D721Med (cell line): Measurements from ENCODE around the gene DPF3.

ENCODE experiments used
- DNase-seq: peaks from one replicate; pipeline ENCODE4 v3.0.0; 2011; ENCODE audit warnings: low spot score; ENCODE audit not compliant: insufficient read length
- FAIRE-seq: peaks from 2 replicates; lab custom pipeline; 2011; peaks lifted over from hg19 to GRCh38; lab: Jason Lieb, UNC
- TF ChIP-seq, protein P1 (sequence below): IDR thresholded peaks from 2 replicates; pipeline ENCODE4 v1.5.1; 2012; ENCODE audit warnings: mild to moderate bottlenecking, control low read depth; ENCODE audit not compliant: insufficient read depth; ENCODE audit errors: missing control alignments

DPF3 gene

DNA sequence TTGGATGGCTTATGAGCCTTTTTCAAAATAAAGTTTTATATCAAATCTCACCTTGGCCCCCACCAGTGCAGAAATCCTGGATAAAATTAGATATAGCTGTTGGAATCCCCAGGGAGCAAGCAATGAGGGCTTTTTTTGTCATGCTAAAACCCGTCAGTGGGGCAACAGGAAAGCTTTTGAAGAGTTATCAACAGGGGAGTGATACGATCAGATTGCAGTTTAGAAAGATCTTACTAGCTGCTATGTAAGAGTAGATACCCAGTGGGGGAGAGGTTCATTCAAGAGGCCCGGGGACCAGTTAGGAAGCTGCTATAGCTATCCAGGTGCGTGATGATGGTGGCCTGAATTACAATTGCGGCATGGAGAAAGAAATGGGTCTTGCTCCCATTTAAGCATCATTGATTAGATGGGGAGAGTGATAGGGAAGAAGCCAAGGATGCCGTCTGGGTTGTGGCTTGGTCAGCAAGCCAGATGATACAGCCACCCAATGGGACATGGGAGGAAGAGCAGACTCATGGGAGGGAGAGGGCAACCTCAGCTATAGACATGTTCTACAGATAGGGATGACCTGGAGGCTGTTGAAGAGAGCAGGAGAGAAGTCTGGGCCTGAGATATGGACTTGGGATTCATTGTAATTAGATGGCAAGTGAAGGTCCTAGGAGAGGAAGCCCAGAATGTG, 272.4 kb downstream of the DPF3 start:
- no peak for FAIRE-seq

DNA sequence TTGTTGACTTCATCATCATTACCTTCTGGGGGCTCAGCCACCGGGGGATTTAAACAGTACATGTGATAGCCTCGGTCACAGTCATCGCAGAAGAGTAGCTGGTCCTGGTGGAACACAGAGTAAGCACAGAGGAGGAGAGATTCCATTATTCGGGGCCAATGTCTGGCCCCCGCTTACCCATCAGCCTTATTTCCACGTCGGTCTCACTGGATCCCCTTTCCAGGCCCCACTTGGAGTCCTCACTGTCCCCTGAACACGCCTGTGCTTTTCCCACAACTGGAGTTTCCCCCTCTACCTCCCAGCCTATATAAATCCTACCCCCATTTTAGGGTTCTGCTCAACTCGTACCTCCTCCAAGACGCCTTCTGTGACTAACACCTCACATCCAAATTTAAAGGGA, 274.0 kb downstream of the DPF3 start:
- FAIRE-seq (no peak), DNase-seq (no peak)
- TF ChIP-seq, protein P1, sequence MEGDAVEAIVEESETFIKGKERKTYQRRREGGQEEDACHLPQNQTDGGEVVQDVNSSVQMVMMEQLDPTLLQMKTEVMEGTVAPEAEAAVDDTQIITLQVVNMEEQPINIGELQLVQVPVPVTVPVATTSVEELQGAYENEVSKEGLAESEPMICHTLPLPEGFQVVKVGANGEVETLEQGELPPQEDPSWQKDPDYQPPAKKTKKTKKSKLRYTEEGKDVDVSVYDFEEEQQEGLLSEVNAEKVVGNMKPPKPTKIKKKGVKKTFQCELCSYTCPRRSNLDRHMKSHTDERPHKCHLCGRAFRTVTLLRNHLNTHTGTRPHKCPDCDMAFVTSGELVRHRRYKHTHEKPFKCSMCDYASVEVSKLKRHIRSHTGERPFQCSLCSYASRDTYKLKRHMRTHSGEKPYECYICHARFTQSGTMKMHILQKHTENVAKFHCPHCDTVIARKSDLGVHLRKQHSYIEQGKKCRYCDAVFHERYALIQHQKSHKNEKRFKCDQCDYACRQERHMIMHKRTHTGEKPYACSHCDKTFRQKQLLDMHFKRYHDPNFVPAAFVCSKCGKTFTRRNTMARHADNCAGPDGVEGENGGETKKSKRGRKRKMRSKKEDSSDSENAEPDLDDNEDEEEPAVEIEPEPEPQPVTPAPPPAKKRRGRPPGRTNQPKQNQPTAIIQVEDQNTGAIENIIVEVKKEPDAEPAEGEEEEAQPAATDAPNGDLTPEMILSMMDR, result no peak

More for the DNA sequence above, 272.4 kb downstream of the DPF3 start:
- no peak for DNase-seq
- TF ChIP-seq, protein P1, result no peak

DNA sequence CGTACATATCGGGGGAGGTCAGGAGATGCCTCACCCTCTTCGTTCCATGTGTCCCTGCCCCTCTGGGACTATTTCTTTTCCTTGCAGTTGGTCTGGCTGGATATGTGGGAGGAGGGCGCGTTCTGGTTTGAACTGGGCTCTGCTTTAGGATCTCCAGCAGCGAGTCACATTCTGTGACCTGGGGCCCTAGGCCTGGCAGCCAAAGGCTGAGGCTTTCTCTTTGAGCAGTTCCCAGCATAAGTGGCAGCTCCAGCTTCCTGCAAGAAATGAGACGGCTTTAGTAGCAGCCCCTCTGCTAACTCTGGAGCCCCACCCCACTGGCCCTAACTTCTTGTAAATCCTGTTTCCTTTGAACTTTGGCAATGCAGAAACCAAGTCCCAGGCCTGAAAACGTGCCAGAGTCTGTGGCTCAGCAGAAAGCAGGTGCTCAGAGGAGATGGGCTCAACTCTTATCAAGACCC, 274.8 kb downstream of the DPF3 start:
- no peak for DNase-seq
- TF ChIP-seq, protein P1, result no peak
- FAIRE-seq, result no peak

DNA sequence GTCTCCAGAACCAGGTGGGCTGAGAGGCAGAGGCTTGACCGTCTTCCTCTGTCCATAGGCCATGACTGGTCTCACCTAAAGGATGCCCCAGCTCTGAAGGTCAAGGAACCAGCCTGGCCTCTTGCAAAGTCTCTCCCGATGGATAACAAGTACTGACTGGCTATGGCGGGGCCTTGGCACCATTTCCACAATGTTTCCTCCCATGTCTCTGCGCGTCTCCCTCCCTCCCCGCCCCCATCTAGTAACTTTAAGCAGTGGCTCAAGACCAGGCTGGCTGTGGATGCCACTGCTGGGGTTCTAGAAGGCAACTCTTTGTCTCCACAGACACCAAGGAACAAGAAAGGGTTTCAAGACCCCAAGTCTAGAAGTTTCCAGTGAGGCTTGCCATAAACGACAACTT, 275.5 kb downstream of the DPF3 start:
- FAIRE-seq (no peak), DNase-seq (no peak)
- TF ChIP-seq, protein P1, result no peak

DNA sequence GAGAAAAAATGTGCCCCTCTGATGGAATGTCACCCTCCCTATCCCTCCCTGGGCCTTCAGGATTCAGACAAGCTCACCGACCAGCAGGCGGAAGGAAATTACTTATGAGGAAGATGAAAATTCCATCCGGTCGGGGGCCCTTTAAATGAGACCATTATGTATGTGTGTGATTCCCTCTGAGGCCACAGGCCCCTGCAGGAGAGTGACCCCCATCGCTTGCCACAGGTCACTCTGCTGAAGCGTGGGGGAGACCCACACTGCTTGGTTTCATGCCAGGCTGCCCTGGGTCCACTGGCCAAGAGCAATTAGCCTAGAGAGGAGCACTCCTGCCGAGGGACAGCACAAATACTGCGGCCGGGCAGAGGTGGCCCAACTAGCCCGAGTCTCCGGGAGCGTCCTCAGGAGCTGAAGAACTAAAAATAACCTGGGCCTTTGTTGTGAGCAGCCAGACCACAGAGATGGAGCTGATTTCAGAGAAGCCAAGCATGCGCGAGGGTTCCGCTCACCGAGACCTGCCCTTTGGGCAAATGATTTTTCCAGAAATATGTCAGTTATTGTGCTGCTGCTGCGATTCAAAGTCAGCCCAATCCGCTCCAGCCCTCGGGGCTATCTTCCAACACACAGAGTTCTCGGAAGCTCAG, 276.4 kb downstream of the DPF3 start:
- TF ChIP-seq, protein P1, result no peak
- DNase-seq (no peak), FAIRE-seq (no peak)

DNA sequence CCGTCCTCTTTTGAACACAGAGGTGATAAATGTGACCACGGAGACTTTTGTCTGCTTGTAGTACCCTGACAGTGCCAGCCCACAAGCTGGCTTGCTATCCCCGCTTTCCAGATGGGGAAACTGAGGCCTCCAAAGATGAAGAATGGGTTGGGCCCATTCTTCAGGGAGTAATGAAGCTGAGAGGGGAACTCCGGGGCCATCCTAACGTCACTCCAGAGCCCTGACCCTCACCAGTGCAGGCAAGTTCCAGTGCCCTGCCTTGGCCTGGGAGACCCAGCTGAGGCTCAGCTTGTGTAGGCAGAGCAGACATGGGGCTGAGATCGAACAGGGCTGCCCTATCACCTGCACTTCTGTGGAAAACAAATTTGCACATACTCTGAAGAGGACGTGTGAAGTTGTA, 277.1 kb downstream of the DPF3 start:
- DNase-seq (no peak), FAIRE-seq (no peak)
- TF ChIP-seq, protein P1, result no peak

DNA sequence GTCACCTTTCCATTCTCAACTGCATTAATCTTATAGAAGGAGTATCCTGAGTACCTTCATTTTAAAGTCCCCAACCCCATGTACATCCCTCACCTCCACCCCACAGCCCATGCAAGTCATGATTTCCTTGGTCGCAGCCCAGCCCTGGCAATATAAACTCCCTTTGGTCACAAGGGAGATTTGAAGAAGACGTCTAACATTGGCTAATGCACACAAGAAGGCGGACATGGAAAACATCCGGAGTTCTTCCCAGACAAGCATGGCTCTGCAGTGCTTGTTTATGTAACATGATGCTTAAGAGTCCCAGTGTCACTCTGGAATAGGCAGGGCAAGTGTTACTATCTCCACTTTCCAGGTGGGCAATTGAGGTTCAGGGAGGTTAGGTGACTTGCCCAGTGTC, 277.6 kb downstream of the DPF3 start:
- TF ChIP-seq, protein P1, result no peak
- DNase-seq, result no peak
- FAIRE-seq, result no peak
